ENCODE measurements around the gene STRN3.

Gene STRN3

GRCh38 chr14:30991408-30991807 is 34.8 kb downstream of the STRN3 start:
- H3K4me1 ChIP-seq (ENCODE audit: insufficient read depth, low read length, severe bottlenecking) = peaks cover 21% of the 10 kb centered on the region
- TF ChIP-seq EZH2 (IDR thresholded peaks at IDR 0.05; ENCODE audit: borderline replicate concordance, low read length) (no peak), CTCF (IDR thresholded peaks at IDR 0.05; ENCODE audit: low read length) (no peak)

GRCh38 chr14:30990770-30991169 is 35.4 kb downstream of the STRN3 start:
- Histone ChIP-seq H3K4me1 (ENCODE audit: insufficient read depth, low read length, severe bottlenecking) (peaks cover 17% of the 10 kb centered on the region), H3K4me2 (ENCODE audit: low read length) (no peak overlapping the region), H3F3A (ENCODE audit: insufficient read depth, low read length) (no peaks in the 10 kb centered on the region), H2AFZ (ENCODE audit: low read length) (no peak overlapping the region), H3K9ac (ENCODE audit: low read length) (no peak overlapping the region), H3K79me2 (ENCODE audit: insufficient read depth, low read length) (peaks cover 75% of the 10 kb centered on the region), H3K27ac (ENCODE audit: low read depth, low read length, poor library complexity, severe bottlenecking) (no peak overlapping the region), H3K9me3 (ENCODE audit: low read length) (no peaks in the 10 kb centered on the region), H3K4me3 (ENCODE audit: low read depth, low read length, poor library complexity, severe bottlenecking) (no peak overlapping the region), H3K36me3 (ENCODE audit: insufficient read depth, low read length) (0 out of 2 replicates have a peak, but pooled peaks cover 3% of the 10 kb centered on the region), H4K20me1 (ENCODE audit: insufficient read depth, low read length) (no peaks in the 10 kb centered on the region), H3K27me3 (ENCODE audit: insufficient read depth, low read length) (no peaks in the 10 kb centered on the region), H3K9me2 (ENCODE audit: low read depth, low read length) (no peaks in the 10 kb centered on the region)
- no peak for TF ChIP-seq CTCF (IDR thresholded peaks at IDR 0.05; ENCODE audit: low read length)

More at GRCh38 chr14:30991408-30991807, 34.8 kb downstream of the STRN3 start:
- Histone ChIP-seq H4K20me1 (ENCODE audit: insufficient read depth, low read length) (no peaks in the 10 kb centered on the region), H3K4me2 (ENCODE audit: low read length) (no peak overlapping the region), H3F3A (ENCODE audit: insufficient read depth, low read length) (no peaks in the 10 kb centered on the region), H3K4me3 (ENCODE audit: low read depth, low read length, poor library complexity, severe bottlenecking) (no peak overlapping the region), H3K9me2 (ENCODE audit: low read depth, low read length) (no peaks in the 10 kb centered on the region), H3K9me3 (ENCODE audit: low read length) (no peaks in the 10 kb centered on the region), H3K27me3 (ENCODE audit: insufficient read depth, low read length) (no peaks in the 10 kb centered on the region), H2AFZ (ENCODE audit: low read length) (no peak overlapping the region), H3K36me3 (ENCODE audit: insufficient read depth, low read length) (0 out of 2 replicates have a peak, but pooled peaks cover 3% of the 10 kb centered on the region), H3K79me2 (ENCODE audit: insufficient read depth, low read length) (peaks cover 76% of the 10 kb centered on the region), H3K9ac (ENCODE audit: low read length) (no peak overlapping the region), H3K27ac (ENCODE audit: low read depth, low read length, poor library complexity, severe bottlenecking) (no peak overlapping the region)

GRCh38 chr14:30988509-30988908 is 37.7 kb downstream of the STRN3 start:
- no peak overlapping the region for H3K4me2 ChIP-seq (ENCODE audit: low read length)

More at GRCh38 chr14:30988509-30988908, 37.7 kb downstream of the STRN3 start:
- Histone ChIP-seq H3K9ac (ENCODE audit: low read length) (no peak overlapping the region), H3K9me3 (ENCODE audit: low read length) (no peaks in the 10 kb centered on the region), H4K20me1 (ENCODE audit: insufficient read depth, low read length) (no peaks in the 10 kb centered on the region), H2AFZ (ENCODE audit: low read length) (no peak overlapping the region), H3K4me1 (ENCODE audit: insufficient read depth, low read length, severe bottlenecking) (peaks cover 10% of the 10 kb centered on the region), H3K4me3 (ENCODE audit: low read depth, low read length, poor library complexity, severe bottlenecking) (no peak overlapping the region), H3F3A (ENCODE audit: insufficient read depth, low read length) (no peaks in the 10 kb centered on the region), H3K9me2 (ENCODE audit: low read depth, low read length) (no peaks in the 10 kb centered on the region), H3K27me3 (ENCODE audit: insufficient read depth, low read length) (no peaks in the 10 kb centered on the region), H3K36me3 (ENCODE audit: insufficient read depth, low read length) (0 out of 2 replicates have a peak, but pooled peaks cover 3% of the 10 kb centered on the region), H3K79me2 (ENCODE audit: insufficient read depth, low read length) (peaks cover 71% of the 10 kb centered on the region), H3K27ac (ENCODE audit: low read depth, low read length, poor library complexity, severe bottlenecking) (no peak overlapping the region)
- no peak for TF ChIP-seq CTCF (IDR thresholded peaks at IDR 0.05; ENCODE audit: low read length)
- no peak for TF ChIP-seq EZH2 (IDR thresholded peaks at IDR 0.05; ENCODE audit: borderline replicate concordance, low read length)

Data from OCI-LY1 (cell line).